ENCODE measurements around the gene GCSH. TPM values are rescaled to one million over a fixed set of nuclear protein-coding genes. Genes with fewer than 3 reads are reported as not detected.

The GCSH gene
- total RNA-seq, 1 donor from 2014 or later = 40.8 TPM

GRCh38 chr16:81041696-81042095 lies 54.5 kb downstream of the GCSH start:
- DNase-seq = no peak

GRCh38 chr16:81040842-81041241 lies 55.4 kb downstream of the GCSH start:
- DNase-seq = no peak

GRCh38 chr16:81040131-81040530 lies 56.1 kb downstream of the GCSH start:
- no peak for DNase-seq

GRCh38 chr16:81036751-81037350 lies 59.3 kb downstream of the GCSH start:
- DNase-seq = no peak

GRCh38 chr16:81035975-81036750 lies 60.0 kb downstream of the GCSH start:
- peak; percentile 42 for DNase-seq

- DNase-seq = peak; percentile 95
Measured at GRCh38 chr16:81035398-81035974, 60.7 kb downstream of the GCSH start, which contains the start of gene ATMIN. ATMIN (plus strand) TSS chr16:81035842; CDS start chr16:81035871, 29 bp downstream.

Small RNA genes within 50 kb of the gene (small RNA-seq; reads per million reads assigned to genes)
- not detected for gene AC092718.3 (ENCODE audit: low replicate concordance)
- not detected for gene RNU6-1191P (ENCODE audit: low replicate concordance)

Other genes with a start within 250 kb of the GCSH start
- 21.4 TPM for gene CMC2, start 89.5 kb downstream of the GCSH start, total RNA-seq
- 35.2 TPM for gene CENPN, start 89.2 kb downstream of the GCSH start, total RNA-seq
- gene ATMIN, start 60.6 kb downstream of the GCSH start, total RNA-seq = 28.9 TPM
- gene C16orf46, start 19.2 kb downstream of the GCSH start, total RNA-seq = 0.92 TPM
- 0.10 TPM for gene BCO1, start 142.3 kb upstream of the GCSH start, total RNA-seq
- 31.6 TPM for gene GAN, start 218.6 kb upstream of the GCSH start, total RNA-seq